DOHH2 (cell line): ENCODE measurements around the gene FAM219A.
"Not testable (repeated sequence)": the region's sequence is repeated elsewhere in the genome, so short reads cannot be mapped to it uniquely, and the experiment has no call there.

Experiments used
- CTCF ChIP-seq: fragments of 200-600 bp; sonication (generic); IDR thresholded peaks from one replicate; pipeline ENCODE4 v1.5.1; 2014; ENCODE audit warnings: antibody characterized with exemption, mild to moderate bottlenecking, low read depth, low read length; ENCODE audit not compliant: poor library complexity, severe bottlenecking
- EZH2phosphoT487 ChIP-seq: fragments of 200-600 bp; sonication (generic); IDR thresholded peaks from 2 replicates; pipeline ENCODE4 v1.6.1; 2017; ENCODE audit warnings: borderline replicate concordance, mild to moderate bottlenecking, antibody characterized with exemption, low read length, moderate library complexity, mixed read lengths

GRCh38 chr9:34368796-34369195 is 89.6 kb downstream of the FAM219A start:
- not testable (repeated sequence) for TF ChIP-seq CTCF, EZH2phosphoT487
